Measurements from ENCODE around the gene MYO1B.

MYO1B gene

GRCh38 chr2:191427031-191427430 lies 181.8 kb downstream of the MYO1B start:
- TF ChIP-seq TAF1 (IDR thresholded peaks at IDR 0.05; ENCODE audit: borderline replicate concordance, insufficient read depth, low read length) (no peak), FOXP2 (optimal IDR thresholded peaks at IDR 0.05; ENCODE audit: borderline replicate concordance, extremely low read depth, extremely low read length, insufficient read depth) (no peak), POLR2AphosphoS5 (IDR thresholded peaks at IDR 0.05; ENCODE audit: low read depth, low read length) (no peak), REST (IDR thresholded peaks at IDR 0.05; ENCODE audit: insufficient read depth in 1 of 2, low read depth in 2 of 2, low read length in 2 of 2) (no peak), SIN3A (IDR thresholded peaks at IDR 0.05; ENCODE audit: borderline replicate concordance, insufficient read depth, low read length) (no peak)

GRCh38 chr2:191428141-191428540 lies 182.9 kb downstream of the MYO1B start:
- TF ChIP-seq TAF1 (IDR thresholded peaks at IDR 0.05; ENCODE audit: borderline replicate concordance, insufficient read depth, low read length) (no peak), FOXP2 (optimal IDR thresholded peaks at IDR 0.05; ENCODE audit: borderline replicate concordance, extremely low read depth, extremely low read length, insufficient read depth) (no peak), SIN3A (IDR thresholded peaks at IDR 0.05; ENCODE audit: borderline replicate concordance, insufficient read depth, low read length) (no peak), REST (IDR thresholded peaks at IDR 0.05; ENCODE audit: insufficient read depth in 1 of 2, low read depth in 2 of 2, low read length in 2 of 2) (no peak), POLR2AphosphoS5 (IDR thresholded peaks at IDR 0.05; ENCODE audit: low read depth, low read length) (no peak)

GRCh38 chr2:191430476-191430875 lies 185.3 kb downstream of the MYO1B start:
- no peak for TF ChIP-seq REST (IDR thresholded peaks at IDR 0.05; ENCODE audit: insufficient read depth in 1 of 2, low read depth in 2 of 2, low read length in 2 of 2)
- TF ChIP-seq POLR2AphosphoS5 (IDR thresholded peaks at IDR 0.05; ENCODE audit: low read depth, low read length) = no peak
- TF ChIP-seq SIN3A (IDR thresholded peaks at IDR 0.05; ENCODE audit: borderline replicate concordance, insufficient read depth, low read length) = no peak
- TF ChIP-seq FOXP2 (optimal IDR thresholded peaks at IDR 0.05; ENCODE audit: borderline replicate concordance, extremely low read depth, extremely low read length, insufficient read depth) = no peak
- no peak for TF ChIP-seq TAF1 (IDR thresholded peaks at IDR 0.05; ENCODE audit: borderline replicate concordance, insufficient read depth, low read length)

GRCh38 chr2:191432121-191432520 lies 186.9 kb downstream of the MYO1B start:
- TF ChIP-seq POLR2AphosphoS5 (IDR thresholded peaks at IDR 0.05; ENCODE audit: low read depth, low read length) (no peak), TAF1 (IDR thresholded peaks at IDR 0.05; ENCODE audit: borderline replicate concordance, insufficient read depth, low read length) (no peak), REST (IDR thresholded peaks at IDR 0.05; ENCODE audit: insufficient read depth in 1 of 2, low read depth in 2 of 2, low read length in 2 of 2) (no peak)

GRCh38 chr2:191434072-191434471 lies 188.9 kb downstream of the MYO1B start:
- no peak for TF ChIP-seq REST (IDR thresholded peaks at IDR 0.05; ENCODE audit: insufficient read depth in 1 of 2, low read depth in 2 of 2, low read length in 2 of 2)
- no peak for TF ChIP-seq TAF1 (IDR thresholded peaks at IDR 0.05; ENCODE audit: borderline replicate concordance, insufficient read depth, low read length)
- no peak for TF ChIP-seq SIN3A (IDR thresholded peaks at IDR 0.05; ENCODE audit: borderline replicate concordance, insufficient read depth, low read length)
- no peak for TF ChIP-seq FOXP2 (optimal IDR thresholded peaks at IDR 0.05; ENCODE audit: borderline replicate concordance, extremely low read depth, extremely low read length, insufficient read depth)
- no peak for TF ChIP-seq POLR2AphosphoS5 (IDR thresholded peaks at IDR 0.05; ENCODE audit: low read depth, low read length)
